GM21447 (cell line): ENCODE data around the gene SIX3.

Source experiments
- ATAC-seq: cut with Tn5 transposase; IDR thresholded peaks from one replicate; pipeline ENCODE4 v1.9.1; 2021; ENCODE audit not compliant: unreplicated experiment

SIX3 gene

DNA sequence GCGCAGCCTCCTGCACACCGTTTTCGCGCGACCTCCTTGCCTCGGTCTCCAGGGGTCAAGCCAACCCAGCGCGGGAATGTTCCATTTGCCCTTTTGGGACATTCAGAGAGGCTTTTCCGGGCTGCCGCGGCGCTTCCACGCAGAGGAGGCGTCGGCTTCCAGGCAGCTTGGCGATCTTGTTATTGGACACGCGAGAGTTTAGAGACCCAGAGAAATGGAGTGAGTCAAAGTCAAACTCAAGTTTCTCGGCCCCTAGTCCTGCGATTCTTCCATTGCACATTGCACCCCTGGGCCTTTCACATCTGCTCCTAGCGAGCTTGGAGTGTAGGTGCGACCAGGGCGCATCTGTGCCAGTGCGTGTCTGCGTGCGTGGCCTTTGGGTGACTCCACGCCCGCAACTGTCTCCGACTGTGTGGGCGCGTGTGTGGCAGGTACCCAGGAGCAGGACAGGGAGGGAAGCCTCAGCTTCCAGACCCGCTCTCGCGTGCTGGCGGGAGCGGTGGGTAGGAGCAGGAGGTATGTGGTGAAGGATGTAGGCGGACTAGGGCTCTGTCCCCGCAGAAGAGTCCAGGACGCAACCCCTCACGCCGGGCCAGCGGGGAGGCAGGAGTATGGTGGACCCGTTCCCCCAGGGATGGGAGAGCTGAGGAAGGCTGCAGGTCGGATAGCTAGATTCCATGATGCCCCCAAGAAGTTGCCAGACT is 13.5 kb downstream of the SIX3 start:
- no peak for ATAC-seq

DNA sequence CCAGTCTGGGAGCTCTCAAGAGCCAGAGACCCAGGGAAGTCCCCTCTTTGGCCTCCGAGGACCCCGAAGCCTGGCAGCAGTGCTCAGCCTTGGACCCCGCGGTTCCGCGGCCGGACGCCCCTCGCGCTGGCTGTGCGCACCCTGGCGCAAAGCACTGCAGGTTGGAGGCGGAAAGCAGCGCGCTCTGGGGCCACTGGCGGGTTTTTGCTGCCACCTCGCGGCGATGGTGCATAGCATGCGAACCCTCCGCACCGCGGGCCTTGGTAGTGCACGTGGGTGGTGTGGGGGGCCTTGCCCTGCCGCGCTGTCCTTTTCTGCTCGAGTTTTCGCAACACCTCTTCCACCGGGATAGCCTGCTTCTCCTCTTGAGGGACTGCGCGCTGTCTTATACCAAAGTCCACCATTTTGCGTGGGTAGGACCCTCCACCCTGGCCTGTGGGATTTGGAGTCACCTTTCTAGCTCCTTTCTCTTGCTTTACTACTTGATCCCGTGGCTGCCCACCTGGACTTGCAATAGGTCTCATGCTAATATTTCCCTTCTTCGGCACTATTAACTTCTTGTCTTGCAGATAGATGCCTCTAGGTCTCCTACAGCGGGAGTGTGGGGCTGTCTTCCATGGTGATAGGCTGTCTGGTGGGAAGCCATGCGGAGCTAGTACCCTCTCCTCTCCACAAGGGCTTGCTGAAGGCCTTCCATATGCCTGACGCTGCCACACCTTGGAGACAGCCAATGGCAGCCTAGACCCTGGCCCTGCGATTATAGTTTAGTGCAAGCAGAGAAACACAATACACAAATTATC is 14.3 kb downstream of the SIX3 start:
- ATAC-seq: peak; percentile 65

DNA sequence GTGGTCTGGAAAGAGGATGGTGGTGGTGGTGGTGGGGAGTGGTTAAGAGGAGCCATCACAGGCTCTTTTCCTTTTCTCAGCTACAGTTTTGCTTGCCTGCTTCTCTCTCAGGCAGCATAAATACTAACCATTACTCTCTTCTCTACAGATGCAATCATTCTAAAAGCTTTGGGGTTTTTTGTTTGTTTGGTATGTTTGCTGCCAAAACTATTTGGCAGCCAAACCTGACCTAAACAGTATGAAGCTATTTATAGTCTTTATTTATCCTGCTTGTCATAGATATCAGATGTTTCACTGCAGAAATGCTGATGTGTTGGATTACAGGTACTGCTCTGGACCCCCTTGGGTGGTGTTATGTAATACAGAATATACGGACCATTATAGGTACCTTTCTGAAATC is 15.3 kb downstream of the SIX3 start:
- no peak for ATAC-seq

DNA sequence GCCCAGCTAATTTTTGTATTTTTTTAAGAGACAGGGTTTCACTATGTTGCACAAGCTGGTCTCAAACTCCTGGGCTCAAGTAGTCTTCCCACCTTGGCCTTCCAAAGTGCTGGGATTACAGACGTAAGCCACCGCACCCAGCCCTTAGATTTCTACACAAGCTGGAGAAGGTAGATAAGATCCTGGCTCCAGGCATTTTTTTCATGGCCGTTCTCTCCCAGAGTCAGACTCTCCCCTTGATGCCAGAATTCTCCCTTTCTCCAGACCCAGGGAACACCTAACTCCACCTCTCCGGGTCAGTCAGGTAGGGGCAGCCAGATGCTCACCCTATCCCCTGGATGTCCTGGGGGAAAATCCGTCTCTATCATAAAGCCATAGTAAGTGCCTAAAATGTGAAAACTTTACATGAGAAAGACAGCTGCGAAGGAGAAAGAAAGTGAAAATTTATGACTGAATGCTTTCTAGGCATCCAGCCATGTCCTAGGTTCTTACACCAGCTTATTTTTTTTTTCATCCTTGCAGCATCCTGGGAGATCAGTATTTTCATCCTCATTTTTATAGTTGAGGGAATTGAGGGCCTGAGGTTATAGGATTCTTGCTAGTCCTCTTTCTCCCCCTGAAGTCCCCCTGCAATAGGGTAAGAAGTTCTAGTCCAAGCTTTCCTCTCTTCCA is 16.3 kb downstream of the SIX3 start:
- no peak for ATAC-seq

DNA sequence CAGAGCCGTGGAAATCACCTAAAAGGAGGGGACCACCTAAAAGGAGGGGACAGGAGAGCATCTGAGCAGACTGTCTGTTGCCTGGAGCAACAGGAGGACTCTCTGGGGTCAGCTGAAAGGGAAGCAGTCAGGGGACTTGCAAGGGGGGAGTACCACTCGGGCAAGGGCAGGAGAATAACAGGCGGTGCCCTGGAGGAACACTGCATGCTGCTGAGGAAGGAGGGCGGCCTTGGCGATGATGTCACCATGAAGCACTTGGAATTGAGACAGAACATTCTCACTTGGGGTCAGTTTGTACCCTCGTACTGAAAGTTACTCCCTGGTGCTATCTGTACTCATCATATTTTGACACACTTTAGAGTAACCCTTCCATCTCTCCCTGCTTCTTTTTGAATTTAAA is 18.4 kb downstream of the SIX3 start:
- ATAC-seq: no peak

DNA sequence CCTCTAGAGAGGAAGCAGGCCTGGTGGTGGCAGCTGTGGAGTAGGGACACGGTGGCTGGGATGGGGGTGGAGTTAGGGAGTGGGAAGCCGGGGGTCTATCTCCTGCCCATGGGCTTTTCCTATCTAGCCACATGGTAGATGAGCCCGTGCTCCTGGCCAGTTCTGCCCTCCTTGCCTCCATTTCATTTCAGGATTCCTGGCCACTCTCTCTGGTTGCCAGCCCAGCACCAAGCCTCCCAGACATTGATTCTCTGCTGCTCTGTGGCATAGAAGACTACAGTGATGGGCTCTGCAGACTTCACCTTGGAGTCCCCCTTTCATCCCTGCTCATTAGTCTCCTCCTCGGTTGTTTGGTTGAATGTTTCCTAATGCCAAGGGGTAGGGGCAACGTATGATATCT is 19.4 kb downstream of the SIX3 start:
- no peak for ATAC-seq

DNA sequence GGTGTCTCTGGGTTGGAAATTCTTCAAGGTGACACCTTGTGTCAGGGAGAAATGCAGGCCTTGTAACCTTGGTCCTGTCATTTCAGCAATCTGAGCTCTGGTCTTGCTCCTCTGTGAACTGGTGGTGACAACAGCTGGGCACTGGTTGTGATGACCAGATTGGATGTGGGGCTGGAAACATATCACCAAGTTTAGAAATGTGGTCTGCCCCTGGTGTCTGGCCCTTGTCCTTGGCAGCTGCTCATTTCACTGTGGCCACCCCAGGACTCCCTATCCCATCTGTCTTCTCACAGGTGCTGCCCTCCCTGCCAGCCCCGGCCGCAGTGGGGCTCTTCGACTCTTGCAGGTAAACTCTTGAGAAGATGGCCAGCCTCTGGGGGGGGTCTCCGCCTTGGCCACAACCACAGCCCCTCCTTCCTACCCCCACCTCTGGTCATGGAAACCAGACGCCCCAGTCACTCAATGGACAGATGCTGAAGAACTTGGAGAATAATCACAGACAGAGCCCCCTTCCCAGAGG is 20.7 kb downstream of the SIX3 start:
- ATAC-seq: no peak

DNA sequence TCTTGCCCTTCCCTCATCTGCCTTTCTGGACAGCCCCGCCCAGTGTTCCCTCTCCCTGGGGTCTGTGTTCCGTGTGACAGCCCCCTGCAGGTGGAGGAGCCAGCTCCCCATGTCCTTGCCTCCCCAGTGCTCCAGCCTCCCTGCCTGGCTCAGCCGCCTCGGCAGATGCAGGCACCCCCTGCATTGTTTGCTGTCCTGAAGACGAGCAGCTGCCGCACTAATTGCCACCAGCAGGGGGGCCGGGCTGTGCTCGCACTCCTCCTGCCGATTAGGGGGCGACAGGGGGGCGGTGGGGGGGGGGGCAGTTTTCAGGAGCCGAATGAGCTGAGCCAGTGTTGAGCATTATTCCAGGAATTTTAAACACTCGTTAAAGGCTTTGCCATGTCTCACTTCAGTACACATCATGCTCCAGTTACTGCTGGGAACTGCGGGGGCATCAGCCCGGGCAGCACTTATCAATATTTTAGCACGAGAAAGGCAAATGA is 23.3 kb downstream of the SIX3 start:
- no peak for ATAC-seq

DNA sequence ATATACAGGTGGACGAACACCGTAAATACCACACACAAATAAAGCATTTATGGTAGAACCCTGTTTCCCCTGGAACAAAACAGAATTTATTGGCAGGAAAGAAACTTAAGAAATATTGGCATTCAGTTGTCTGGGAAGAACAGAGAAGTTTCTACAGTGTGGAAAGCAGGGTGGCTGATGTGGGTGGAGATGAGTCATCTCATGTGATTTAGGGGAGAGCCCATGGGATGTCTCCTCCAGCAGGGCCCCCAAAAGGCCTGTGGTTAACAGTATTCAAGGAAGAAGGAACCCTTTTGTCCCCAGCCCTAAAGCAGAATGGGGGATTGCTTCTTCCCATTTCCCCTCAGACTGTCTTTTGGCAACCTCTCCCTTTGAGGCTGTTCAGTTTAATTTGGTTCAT is 24.2 kb downstream of the SIX3 start:
- no peak for ATAC-seq

DNA sequence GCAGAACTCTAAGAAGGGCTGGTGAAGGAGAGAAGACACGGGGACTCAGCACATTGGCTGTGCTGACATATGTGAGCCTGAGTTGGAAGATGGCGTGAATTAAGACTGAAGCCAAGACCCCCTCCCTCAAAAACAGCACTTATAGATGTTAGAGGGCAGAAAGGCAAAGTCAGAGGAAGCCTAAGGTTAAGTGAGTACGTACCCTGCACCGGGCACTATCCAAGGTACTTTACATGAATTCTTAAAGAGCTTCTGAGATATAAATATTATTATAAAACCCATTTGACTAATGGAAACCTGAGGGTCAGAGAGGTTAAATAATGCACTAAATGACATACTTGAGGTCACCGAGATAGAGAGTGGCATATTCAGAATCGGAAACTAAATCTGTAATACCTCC is 25.6 kb downstream of the SIX3 start:
- no peak for ATAC-seq

DNA sequence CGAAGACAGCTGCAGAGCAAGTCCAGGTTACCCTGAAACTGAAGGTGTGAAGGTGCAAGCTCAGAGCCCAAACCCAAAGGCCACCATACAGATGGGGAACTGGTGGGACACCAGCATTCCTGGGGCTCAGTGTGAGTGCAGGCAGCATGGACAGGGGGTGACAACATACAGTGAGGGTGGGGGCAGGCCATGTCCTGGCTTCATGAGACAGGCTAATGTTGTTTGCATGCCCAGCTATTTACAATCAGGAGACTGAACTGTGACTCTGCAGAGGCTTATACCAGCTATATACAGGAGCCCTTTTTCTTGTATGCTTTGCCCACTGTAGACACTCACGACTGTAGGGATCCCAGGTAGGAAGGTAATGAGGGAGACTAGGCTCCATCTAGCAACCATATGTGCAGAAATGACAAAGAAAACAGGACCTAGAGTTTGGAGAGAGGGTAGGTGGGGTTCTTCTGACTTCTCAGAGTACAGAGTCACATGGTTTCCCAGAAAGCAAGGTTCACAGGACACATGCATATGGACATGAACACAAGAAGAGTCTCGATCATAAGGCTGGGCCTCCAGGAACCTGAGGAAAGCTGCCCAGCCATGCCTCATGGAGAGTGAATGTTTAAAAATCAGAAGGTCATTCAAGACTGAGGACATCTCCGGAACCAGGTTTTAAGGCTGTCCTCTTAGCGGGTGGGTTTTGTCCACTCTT is 26.4 kb downstream of the SIX3 start:
- ATAC-seq: no peak

DNA sequence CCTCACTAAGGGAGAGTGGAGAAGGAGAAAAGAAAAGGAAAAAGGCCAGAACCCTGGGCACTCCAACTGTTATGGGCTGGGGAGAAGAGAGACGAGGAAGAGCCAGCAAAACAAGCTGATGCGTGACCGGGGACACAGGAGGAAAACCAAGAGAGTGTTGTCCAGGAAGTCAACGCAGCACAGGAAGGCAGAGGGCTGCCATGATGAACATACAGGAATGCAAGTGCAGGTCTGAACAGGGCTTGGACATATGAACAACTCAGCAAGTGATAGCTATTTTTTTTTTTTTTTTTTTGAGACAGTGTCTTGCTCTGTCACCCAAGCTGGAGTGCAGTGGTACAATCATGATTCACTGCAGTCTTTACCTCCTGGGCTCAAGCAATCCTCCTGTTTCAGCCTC is 28.4 kb downstream of the SIX3 start:
- no peak for ATAC-seq

DNA sequence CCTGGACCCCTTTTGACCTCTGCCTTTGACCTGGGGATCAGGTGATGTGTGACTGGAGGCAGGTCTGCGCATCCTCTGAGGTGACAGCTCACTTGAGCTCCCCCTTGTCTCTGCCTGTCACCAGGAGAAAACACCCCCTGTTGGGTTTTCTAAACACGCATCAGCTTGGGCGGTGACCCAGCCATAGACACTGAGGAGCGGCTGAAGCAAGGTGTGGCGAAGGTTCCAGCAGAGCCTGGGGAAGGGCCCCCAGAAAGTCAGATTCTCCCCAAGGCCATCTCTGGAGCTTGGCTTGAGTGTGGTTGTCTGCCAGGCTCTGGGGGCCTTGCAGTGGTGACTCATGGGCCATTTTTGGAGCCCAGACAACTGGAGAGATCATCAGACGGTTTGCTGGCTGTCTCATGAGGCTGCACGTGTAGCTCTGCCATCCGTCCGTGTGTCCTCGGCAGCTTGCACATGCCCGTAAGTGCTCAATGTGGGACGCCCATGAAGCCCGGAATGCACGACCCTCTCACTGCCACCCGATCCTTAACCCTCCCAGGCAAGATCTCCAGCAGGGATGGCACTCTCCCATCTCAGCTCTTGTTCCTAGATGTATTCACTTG is 29.4 kb downstream of the SIX3 start:
- no peak for ATAC-seq

DNA sequence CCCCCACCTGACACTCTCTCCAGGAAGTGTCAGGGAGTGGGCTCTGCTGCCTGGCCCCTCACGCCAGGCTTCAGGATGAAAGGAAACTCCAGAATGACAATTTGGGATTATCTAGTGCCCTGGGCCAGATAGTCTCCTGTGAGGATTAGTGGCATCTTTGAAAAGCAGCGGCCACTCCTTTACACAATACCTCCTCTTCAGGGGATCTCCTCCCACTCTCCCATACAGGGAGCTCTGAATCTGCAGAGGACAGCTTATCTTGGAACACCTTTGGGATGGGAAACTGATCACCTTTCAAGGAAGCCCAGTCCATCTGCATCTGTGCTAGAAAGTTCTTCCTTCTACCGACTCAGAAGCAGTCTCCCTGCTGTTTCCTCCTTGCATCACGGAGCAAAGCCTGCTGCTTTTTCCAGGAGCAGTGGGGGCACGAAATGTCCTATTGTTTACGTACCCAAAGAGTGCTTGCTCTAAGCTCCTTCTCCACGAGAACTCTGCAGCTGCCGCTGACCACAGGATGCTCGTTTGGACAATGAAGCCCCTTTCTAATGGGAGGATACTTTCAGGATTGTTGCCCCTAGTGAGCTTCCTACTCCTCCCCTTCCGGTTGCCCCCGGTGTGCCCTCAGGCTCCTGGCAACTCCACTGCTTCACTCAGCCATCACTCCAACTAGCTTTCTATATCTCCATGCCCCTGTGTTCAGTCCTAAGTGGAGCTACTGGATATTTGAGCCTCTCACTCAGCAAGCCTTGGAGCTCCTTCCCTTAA is 31.5 kb downstream of the SIX3 start:
- no peak for ATAC-seq

DNA sequence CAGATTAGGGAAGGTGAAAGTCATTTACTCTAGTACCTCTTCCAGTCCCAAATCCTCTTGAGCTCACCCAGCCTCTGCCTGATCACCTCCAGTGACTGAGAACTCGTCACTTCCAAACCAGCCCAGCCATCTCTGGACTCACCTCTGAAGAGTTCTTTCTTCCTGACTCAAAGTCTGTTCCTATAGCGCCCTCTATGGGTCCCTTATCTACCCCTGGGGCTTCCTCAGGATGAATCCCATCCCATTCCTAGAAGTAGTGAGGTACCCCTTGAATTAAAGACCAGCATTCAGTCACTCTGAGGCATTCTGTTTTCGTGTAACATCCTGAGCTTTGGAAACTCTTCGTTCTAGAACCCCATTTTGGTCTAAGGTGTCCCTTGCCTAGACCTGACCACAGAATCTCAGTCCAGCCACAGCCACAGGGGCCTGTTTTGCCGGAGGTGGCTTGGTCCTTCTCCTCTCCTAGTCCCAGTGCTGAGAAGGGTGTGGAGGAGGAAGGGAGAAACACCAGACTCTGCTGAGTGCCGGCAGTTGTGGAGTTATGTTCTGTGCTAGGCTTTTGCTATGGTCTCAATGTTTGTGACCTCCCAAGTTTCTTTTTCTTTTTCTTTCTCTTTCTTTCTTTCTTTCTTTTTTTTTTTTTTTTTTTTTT is 32.7 kb downstream of the SIX3 start:
- ATAC-seq: no peak

DNA sequence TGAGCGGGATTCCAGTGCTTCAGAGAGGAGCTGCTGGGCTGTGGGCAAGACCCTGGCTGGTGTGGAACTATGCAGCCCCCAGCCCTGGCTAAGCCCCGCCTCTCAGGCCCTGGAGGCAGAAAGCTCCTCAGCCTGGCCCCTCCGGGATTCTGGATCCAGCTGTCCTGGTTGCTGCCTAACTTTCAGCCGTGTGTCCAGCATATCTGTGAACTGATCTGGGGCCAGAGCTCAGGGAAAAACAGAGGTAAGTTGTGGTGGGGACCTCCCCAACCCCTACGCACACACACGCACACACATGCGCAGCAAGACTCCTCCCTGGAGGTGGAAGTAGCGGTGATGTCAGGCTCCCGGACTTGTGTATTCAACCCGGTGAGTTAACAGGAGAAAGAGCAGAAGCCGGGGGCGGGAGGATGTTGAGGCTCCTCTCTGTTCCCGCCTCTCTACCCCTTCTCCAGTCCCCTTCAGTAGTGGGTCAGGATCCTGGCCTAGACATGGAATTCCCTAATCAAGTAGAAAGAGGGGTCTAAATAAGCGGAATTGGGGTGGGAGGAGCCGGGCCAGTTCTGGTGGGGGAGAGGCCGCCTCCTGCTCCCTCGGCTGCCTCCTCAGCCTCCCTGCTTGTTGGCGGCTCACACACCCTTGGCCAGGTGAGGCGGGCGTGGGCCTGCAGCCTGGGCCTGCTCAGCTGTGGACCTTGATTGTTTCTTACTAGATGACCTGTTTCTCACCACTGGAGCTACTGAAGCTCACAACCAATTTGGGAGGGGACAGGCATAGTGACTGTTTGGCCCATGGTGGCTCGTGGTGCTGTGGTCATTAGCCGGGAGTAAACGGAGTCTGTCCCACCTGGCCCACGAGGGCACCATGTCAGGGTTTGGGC is 34.3 kb downstream of the SIX3 start:
- ATAC-seq: no peak

DNA sequence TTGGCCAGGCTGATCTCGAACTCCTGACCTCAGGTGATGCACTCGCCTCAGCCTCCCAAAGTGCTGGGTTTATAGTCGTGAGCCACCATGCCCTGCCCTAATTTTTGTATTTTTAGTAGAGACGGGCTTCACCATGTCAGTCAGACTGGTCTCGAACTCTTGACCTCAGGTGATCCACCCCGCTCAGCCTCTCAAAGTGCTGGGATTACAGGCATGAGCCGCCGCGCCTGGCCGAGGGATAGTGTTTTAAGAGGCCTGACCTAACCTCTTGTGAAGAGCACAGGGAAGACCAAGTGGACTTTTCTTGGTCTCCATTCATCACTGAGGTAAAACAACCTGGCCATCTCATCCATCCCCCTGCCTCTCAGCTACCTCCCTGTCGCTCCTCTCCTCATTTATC is 38.1 kb downstream of the SIX3 start:
- no peak for ATAC-seq
